HK-2 (cell line): ENCODE results near the gene FRRS1.

Source experiments
- DNase-seq: peaks from one replicate; pipeline ENCODE4 v3.0.0-alpha.2; 2018; ENCODE audit not compliant: unreplicated experiment

Gene FRRS1

GRCh38 chr1:99676876-99677275 is 89.6 kb downstream of the FRRS1 start:
- DNase-seq, result no peak

GRCh38 chr1:99675994-99676393 is 90.4 kb downstream of the FRRS1 start:
- no peak for DNase-seq

GRCh38 chr1:99675292-99675691 is 91.1 kb downstream of the FRRS1 start:
- no peak for DNase-seq

- no peak for DNase-seq
Measured at GRCh38 chr1:99674115-99675064, 92.0 kb downstream of the FRRS1 start.

- no peak for DNase-seq
Measured at GRCh38 chr1:99673315-99673714, 93.1 kb downstream of the FRRS1 start.

- no peak for DNase-seq
Measured at GRCh38 chr1:99672530-99673213, 93.8 kb downstream of the FRRS1 start.

- no peak for DNase-seq
Measured at GRCh38 chr1:99672038-99672437, 94.4 kb downstream of the FRRS1 start.

- no peak for DNase-seq
Measured at GRCh38 chr1:99670583-99670982, 95.9 kb downstream of the FRRS1 start.

- DNase-seq, result no peak
Measured at GRCh38 chr1:99669821-99670220, 96.6 kb downstream of the FRRS1 start.

GRCh38 chr1:99669376-99669775 is 97.1 kb downstream of the FRRS1 start:
- no peak for DNase-seq

- no peak for DNase-seq
Measured at GRCh38 chr1:99665212-99665611, 101.2 kb downstream of the FRRS1 start.

- no peak for DNase-seq
Measured at GRCh38 chr1:99663501-99663900, 102.9 kb downstream of the FRRS1 start.

GRCh38 chr1:99662539-99663080 is 103.8 kb downstream of the FRRS1 start:
- no peak for DNase-seq

GRCh38 chr1:99661780-99662179 is 104.7 kb downstream of the FRRS1 start:
- DNase-seq, result no peak

- no peak for DNase-seq
Measured at GRCh38 chr1:99660496-99660895, 105.9 kb downstream of the FRRS1 start.

- DNase-seq, result no peak
Measured at GRCh38 chr1:99659755-99660210, 106.7 kb downstream of the FRRS1 start.
